Posterior vena cava (tissue), 2 donors: ENCODE results near the gene IFT80. TPM values are rescaled to one million over a fixed set of nuclear protein-coding genes. Genes with fewer than 3 reads are reported as not detected.
"Not testable (repeated sequence)": the region's sequence is repeated elsewhere in the genome, so short reads cannot be mapped to it uniquely, and the experiment has no call there.

Source experiments
- DNase-seq: peaks from one replicate; pipeline ENCODE4 v3.0.0-alpha.2; 2020; ENCODE audit warnings: low spot score
- intact Hi-C, 2 donors: fragments of 100-400 bp; cut with DNase I; formaldehyde crosslinking; loops; one replicate each; pipeline versions ENCODE4 v1.14.1 to v1.14.2; 2022 to 2023
- total RNA-seq, 2 donors: library from RNA; stranded (reverse); fragmentation: NEBNext Ultra II Directional; extraction: Animal tissue kit (Norgen Biotek cat#: 25700); gene quantifications; one replicate each; pipeline ENCODE4 v1.2.1, GENCODE V29; 2021
- donor health status: DM: yes; HTN: yes; CAD: no.
- donor health status: DM: yes; HTN: yes; CAD: no.

Gene IFT80
- total RNA-seq, 2 donors from 2014 or later: 19.4 to 20.0 TPM

DNA sequence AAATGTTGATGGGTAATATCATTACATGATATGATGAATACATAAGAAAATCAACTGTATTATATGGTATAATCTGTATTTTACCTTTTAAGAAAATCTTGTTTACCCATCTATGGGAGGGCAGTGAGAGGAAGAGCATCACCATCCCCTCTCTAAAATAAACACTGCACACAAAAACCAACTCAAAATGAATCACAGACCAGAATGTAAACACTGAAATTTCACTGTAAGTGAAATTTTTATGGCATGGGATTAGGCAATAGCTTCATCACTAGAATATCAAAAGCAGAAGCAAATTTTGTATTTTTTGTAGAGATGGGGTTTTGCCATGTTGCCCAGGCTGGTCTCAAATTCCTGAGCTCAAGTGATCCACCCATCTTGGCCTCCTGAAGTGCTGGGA, 26.2 kb downstream of the IFT80 start:
- intact Hi-C loops: no loop called here
- DNase-seq: no peak

DNA sequence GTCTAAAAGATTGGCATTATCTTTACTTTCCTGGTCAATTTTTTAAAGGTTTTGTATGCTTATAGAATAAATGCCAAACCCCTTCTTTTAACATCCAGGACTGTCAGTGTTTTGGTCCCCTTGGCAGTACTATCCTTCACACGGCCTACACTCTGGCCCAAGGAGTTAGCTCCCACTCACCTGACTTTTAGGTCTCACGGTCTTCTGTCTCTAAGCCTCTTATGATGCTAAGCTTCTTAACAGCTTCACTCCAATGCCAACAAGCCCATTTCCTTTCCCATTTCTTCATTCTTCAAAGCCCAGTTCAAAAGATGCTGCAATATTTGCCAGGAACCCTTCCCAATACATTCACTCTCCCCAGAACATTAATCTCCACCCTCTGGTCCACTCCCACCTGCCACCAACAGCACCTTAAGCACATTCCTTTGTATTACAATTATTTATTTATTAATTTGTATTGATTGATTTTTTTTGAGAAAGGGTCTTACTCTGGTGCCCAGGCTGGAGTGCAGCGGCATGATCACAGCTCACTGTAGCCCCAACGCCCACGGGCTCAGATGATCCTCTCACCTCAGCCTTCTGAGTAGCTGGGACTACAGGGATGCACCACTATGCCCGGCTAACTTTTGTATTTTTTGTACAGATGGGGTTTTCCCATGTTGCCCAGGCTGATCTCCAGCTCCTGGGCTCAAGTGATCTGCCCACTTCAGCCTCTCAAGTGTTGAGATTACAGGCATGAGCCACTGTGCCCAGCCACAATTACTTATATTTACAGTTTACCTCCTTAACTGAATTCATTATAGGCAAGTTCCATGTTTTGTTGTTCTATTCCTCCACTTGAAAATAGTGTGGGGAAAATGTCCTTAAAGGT, 27.8 kb downstream of the IFT80 start:
- DNase-seq: no peak
- intact Hi-C loops: no loop called here

DNA sequence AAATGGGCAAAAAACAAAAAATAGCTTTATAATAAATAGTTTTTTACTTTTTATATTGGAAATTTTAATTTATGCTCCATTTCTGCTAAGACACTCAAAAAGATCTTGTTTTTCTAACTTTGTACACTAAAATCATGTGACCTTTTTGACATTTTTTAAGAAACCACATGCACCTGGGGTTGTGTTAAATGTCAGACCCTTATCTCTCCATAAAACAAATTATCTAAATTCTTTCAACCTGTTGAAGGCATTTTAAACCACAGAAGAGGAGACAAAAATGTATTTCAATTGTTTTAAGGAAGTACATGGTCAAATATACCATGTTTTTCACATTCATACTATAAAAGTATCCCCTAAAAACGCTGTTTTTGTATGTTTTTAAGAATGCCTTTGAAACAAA, 29.2 kb downstream of the IFT80 start:
- intact Hi-C loops: loop anchor here in 1 of 2 donors (5.0 kb wide), 1 partner anchor 513 kb away; no protein-coding TSS in a partner anchor
- no peak for DNase-seq

DNA sequence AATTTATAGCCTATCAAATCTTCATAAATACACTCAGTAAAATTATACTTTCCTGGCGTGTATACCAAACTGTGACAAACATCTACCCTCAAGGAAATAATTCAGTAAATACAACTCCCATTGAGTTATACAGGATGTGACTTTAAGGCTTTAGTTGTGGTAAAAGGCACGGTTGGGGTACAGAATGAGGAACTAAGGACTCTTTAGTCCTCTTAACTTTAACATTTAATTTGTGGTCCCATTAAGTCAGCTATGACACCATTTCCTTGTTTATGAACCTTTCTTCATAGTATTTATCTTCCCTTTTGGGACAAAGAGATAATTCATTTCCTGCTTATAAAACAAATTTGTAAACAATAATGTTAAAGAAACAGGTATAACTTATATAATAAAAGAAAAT, 30.2 kb downstream of the IFT80 start:
- intact Hi-C loops: loop anchor here in 1 of 2 donors (5.0 kb wide), 1 partner anchor 513 kb away; no protein-coding TSS in a partner anchor
- DNase-seq: no peak

- intact Hi-C loops: loop anchor here in 1 of 2 donors (5.0 kb wide), 1 partner anchor 516 kb away; no protein-coding TSS in a partner anchor
- no peak for DNase-seq
Measured at GRCh38 chr3:160365869-160366522, 33.0 kb downstream of the IFT80 start.

DNA sequence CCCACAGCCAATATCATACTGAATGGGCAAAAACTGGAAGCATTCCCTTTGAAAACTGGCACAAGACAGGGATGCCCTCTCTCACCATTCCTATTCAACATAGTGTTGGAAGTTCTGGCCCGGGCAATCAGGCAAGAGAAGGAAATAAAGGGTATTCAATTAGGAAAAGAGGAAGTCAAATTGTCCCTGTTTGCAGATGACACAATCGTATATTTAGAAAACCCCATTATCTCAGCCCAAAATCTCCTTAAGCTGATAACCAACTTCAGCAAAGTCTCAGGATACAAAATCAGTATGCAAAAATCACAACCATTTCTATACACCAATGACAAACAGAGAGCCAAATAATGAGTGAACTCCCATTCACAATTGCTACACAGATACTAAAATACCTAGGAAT, 36.1 kb downstream of the IFT80 start:
- DNase-seq, intact Hi-C loops: not testable (repeated sequence)

- DNase-seq: no peak
- intact Hi-C loops: no loop called here
Measured at GRCh38 chr3:160355826-160356225, 43.2 kb downstream of the IFT80 start.

GRCh38 chr3:160346511-160346910, 52.5 kb downstream of the IFT80 start:
- no peak for DNase-seq
- intact Hi-C loops: loop anchor here in 1 of 2 donors (10.0 kb wide), 1 partner anchor 182 kb away; no protein-coding TSS in a partner anchor

DNA sequence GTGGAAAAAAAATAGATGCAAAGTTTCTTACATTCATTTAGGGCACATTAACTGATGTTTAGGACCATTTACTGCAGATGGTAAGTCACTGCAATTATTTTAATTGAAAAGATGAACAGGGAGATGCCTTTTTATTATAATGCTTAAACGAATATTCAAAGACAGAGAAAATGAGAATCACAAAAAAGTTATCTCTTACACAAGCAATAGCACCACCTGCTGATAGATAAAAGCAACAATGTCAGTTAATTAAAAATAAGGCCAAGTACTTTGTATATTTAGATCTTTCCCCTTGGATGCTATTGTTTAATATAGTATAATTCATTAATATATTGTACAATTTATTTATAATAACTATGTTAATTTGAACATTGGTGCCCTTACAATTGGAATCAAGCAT, 55.9 kb downstream of the IFT80 start:
- no peak for DNase-seq
- intact Hi-C loops: loop anchor here in 1 of 2 donors (10.0 kb wide), 1 partner anchor 178 kb away; no protein-coding TSS in a partner anchor

DNA sequence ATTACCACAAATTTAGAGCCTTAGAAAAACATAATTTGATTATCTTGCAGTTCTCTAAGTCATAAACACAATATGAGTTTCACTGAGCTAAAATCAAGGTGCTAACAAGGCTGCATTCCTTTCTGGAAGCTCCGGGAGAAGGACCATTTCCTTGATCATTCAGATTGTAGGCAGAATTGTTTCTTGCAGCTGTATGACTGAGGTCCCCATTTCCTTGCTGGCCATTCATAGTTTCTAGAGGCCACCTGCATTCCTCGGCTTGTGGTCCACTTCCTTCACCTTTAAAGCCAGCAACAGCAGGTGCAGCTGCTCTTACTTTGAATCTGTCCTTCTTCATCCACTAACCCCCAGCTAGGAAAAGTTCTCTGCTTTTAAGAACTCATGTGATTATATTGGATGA, 58.7 kb downstream of the IFT80 start:
- intact Hi-C loops: loop anchor here in 1 of 2 donors (10.0 kb wide), 1 partner anchor 176 kb away; no protein-coding TSS in a partner anchor
- no peak for DNase-seq

DNA sequence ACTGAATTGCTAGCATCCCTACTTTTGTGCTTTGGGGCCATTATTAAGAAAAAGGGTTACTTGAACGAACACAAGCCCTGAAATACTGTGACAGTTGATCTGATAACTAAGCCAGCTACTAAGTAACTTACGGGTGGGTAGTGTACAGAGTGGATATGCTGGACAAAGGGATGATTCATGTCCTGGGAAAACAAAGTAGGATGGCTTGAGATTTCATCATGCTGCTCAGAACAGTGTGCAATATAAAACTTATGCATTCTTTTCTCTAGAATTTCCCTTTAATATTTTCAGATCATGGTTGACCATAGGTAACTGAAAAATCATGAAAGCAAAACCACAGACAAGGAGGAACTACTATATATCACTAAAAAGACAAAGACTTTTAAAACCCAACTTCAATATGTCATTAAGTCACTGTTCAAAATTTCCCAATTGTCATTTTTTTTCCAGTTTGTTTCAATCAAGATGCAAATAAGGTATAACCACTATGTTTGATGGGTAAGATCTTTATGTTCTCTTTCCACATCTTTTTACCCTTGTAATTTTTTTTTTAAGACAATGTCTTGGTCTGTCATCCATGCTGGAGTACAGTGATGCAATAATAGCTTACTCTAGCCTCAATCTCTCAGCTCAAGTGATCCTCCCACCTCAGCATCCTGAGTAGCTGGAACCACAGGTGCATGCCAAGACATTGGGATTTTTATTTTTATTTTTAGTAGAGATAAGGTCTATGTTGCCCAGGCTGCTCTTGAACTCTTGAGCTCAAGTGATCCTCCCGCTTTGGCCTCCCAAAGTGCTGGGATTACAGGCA, 67.7 kb downstream of the IFT80 start:
- intact Hi-C loops: no loop called here
- DNase-seq: no peak

GRCh38 chr3:160330690-160331089, 68.3 kb downstream of the IFT80 start:
- DNase-seq: no peak
- intact Hi-C loops: no loop called here

DNA sequence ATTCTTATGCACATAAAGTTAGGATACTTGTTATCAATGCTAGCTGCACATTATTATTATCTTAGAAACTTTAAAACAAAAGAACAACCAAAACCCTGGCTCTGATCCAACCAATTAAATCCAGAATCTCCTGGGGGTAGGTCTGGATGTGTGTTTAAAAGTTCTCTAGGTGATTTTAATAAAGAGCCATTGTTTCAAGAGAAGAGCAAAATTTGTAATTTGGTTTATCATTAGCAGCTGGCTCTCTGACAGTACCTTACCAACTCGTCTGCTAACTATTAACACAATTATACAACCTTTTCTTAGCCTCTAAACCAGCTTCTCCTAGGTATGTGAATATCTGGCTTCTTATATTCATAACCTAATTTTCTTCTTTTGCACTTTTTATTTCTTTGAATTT, 68.9 kb downstream of the IFT80 start:
- intact Hi-C loops: no loop called here
- no peak for DNase-seq

GRCh38 chr3:160326286-160326685, 72.7 kb downstream of the IFT80 start:
- DNase-seq, intact Hi-C loops: not testable (repeated sequence)

DNA sequence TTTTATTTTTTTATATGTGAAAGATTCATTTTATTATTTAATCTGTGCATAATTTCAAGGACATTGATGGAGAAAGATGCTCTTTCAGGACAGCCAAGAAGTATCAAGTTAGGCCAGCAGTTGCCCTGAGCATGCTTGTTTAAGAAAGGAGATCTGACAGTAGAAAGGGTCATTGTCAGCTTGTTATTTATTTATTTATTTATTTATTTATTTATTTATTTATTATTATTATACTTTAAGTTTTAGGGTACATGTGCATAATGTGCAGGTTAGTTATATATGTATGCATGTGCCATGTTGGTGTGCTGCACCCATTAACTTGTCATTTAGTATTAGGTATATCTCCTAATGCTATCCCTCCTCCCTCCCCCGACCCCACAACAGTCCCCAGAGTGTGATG, 77.2 kb downstream of the IFT80 start:
- DNase-seq, intact Hi-C loops: not testable (repeated sequence)

DNA sequence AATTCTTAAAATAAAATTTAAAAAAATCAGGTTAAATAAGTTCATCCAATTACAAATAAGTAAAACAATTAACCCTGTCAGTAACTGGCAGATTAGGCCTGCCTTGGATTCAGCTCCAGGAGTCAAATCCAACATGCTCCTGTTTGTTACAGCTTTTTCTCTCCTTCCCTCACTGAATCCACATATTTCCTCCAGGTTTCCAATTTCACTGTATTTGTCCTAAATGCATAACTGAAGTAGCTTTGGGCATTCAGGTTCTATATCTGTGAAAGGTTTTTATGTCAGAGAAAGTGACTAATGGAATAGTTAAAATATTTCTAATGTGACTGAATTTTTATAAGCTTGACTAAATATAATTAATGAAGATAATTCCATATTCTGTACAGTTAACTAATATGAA, 79.7 kb downstream of the IFT80 start:
- no peak for DNase-seq
- intact Hi-C loops: no loop called here

DNA sequence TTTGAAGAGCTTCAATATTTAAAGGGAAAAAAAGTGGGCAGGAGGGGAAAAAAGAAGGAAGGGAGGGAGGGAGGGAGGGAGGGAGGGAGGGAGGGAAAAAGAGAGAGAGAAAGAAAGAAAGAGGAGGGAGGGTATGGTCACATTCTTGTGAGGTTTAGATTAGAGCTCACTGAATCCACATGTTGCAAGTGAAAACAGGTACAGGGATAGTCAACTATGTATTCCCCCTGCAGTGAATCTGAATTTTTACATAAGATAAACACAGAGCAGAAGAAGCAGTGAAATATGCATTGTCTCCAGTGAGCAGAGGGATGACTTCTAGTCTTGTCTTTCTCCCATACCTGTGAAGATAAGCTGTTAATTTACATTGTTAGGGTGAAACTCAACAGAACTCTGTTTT, 84.0 kb downstream of the IFT80 start:
- no peak for DNase-seq
- intact Hi-C loops: no loop called here

DNA sequence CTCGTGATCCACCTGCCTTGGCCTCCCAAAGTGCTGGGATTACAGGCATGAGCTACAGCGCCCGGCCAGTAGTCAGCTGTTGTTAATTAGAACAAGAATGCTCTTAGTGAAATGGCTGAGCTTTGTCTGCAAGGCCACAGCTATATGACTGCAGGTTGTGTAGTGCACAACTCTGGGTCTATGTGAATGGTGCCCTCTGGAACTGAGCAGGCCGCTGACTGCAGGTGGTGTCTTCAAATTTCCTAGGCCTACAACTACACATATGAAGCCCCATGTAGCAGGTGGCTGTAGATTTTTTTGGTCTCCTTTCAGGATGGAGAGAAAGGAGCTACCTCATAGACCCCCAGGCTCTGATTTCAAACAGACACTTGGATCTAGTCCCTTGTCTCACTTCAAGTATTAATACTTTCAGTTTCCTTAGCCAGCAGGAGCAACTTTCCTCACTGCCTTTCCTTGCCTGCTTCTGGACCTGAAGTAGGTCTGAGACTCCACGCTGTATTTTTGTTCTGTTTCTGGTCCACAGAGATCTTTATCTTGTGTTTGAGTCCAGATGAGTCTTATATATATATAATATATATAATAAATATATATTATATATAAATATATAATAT, 86.9 kb downstream of the IFT80 start:
- DNase-seq: no peak
- intact Hi-C loops: no loop called here

GRCh38 chr3:160302806-160303205, 96.2 kb downstream of the IFT80 start:
- DNase-seq: no peak
- intact Hi-C loops: no loop called here
